K562 treated with DMSO at 1 percent for 24 hours (cell line): Measurements from ENCODE around the gene HOXD9. TPM values are rescaled to one million over a fixed set of nuclear protein-coding genes. Genes with fewer than 3 reads are reported as not detected.

Source experiments
- total RNA-seq: library from RNA; unstranded; fragments of 300-600 nt; gene quantifications from 2 replicates; pipeline ENCODE4 v1.2.3, GENCODE V29; 2022; ENCODE audit warnings: low read depth; ENCODE audit not compliant: insufficient read depth

HOXD9 gene
- not detected in 2 replicates for total RNA-seq

DNA sequence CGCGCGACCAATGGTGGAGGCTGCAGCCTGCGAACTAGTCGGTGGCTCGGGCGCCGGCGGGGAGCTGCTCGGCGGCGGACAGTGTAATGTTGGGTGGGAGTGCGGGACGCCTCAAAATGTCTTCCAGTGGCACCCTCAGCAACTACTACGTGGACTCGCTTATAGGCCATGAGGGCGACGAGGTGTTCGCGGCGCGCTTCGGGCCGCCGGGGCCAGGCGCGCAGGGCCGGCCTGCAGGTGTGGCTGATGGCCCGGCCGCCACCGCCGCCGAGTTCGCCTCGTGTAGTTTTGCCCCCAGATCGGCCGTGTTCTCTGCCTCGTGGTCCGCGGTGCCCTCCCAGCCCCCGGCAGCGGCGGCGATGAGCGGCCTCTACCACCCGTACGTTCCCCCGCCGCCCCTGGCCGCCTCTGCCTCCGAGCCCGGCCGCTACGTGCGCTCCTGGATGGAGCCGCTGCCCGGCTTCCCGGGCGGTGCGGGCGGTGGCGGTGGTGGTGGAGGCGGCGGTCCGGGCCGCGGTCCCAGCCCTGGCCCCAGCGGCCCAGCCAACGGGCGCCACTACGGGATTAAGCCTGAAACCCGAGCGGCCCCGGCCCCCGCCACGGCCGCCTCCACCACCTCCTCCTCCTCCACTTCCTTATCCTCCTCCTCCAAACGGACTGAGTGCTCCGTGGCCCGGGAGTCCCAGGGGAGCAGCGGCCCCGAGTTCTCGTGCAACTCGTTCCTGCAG lies at the start of gene HOXD9:
Gene HOXD9 (plus strand): TSS at position 37 of the 728 bp plus-strand sequence. CDS start 50 bp downstream, at position 87.

DNA sequence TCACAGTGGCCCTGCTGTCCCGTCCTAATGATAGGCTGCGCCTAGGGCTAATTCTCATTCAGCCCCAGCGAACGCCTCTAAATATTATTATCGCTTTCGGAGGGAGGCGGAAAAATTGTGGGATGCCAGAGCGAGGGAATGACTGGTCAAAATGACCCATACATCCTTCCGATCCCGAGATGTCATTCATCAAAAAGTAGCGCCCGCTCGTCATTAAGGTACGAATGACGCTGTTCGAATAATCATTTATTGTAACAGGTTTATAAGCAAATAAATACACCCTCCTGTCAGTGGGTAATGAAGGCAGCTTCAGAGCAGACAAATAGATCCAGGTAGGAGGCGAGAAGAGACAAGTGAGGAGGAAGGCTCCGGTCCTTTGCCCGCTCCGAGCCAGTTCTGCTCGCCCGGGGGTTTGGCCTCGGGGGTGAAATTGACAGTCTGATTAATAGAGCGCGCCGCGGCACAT lies 38.7 kb upstream of the HOXD9 start, which contains the start of gene EVX2:
Gene EVX2 (minus strand): TSS at position 167 of the 466 bp plus-strand sequence. CDS start 186 bp downstream, outside the sequence.

DNA sequence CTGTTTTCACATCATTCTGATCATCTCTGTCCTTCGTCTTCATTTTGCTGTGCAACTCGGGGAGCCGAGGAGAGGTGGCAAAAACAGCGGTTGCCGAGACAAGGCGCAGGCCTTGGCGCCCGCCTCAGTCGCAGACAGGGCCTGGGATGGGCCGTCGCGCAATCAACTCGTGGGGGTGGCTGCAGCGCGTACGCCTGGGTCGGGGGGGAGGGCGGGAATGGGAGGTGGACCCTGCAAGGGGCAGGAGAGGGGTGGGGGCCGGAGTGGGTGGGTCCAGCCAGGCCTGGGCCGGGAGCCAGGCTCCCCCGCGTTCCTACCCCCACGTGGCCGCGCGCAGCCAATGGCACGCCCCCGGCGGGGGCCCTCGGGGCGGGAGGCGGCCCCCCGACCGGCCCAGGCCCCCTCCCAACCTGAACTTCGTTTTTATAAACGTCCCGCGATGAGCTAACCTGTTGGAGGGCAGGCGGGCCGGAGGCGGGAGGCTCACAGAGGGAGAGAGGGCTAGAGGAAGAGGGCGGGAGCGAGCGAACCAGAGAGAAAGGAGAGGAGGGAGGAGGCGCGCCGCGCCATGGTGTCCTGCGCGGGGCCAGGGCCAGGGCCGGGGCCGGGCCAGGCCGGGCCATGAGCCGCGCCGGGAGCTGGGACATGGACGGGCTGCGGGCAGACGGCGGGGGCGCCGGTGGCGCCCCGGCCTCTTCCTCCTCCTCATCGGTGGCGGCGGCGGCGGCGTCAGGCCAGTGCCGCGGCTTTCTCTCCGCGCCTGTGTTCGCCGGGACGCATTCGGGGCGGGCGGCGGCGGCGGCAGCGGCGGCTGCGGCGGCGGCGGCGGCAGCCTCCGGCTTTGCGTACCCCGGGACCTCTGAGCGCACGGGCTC lies 30.0 kb upstream of the HOXD9 start, which contains the start of gene HOXD13:
Gene HOXD13 (plus strand): TSS at position 452 of the 875 bp plus-strand sequence. CDS start 170 bp downstream, at position 622.

DNA sequence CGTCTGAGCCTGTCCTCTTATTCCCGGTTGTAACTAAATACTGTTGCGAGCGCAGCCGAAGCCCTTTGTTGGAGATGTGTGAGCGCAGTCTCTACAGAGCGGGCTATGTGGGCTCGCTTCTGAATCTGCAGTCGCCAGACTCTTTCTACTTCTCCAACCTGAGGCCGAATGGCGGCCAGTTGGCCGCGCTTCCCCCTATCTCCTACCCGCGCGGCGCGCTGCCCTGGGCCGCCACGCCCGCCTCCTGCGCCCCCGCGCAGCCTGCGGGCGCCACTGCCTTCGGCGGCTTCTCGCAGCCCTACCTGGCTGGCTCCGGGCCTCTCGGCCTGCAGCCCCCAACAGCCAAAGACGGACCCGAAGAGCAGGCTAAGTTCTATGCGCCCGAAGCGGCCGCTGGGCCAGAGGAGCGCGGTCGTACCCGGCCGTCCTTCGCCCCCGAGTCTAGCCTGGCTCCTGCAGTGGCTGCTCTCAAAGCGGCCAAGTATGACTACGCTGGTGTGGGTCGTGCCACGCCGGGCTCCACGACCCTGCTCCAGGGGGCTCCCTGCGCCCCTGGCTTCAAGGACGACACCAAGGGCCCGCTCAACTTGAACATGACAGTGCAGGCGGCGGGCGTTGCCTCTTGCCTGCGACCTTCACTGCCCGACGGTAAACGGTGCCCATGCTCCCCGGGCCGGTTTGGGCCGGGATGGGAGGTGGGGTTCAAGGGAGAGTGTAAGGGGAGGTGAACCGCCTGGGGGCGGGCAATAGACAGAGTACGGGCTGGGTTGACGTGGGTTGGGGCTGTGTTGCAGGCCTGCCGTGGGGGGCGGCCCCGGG lies 22.6 kb upstream of the HOXD9 start, which contains the start of gene HOXD12:
Gene HOXD12 (plus strand): TSS at position 68 of the 819 bp plus-strand sequence. CDS start 7 bp downstream, at position 75.

DNA sequence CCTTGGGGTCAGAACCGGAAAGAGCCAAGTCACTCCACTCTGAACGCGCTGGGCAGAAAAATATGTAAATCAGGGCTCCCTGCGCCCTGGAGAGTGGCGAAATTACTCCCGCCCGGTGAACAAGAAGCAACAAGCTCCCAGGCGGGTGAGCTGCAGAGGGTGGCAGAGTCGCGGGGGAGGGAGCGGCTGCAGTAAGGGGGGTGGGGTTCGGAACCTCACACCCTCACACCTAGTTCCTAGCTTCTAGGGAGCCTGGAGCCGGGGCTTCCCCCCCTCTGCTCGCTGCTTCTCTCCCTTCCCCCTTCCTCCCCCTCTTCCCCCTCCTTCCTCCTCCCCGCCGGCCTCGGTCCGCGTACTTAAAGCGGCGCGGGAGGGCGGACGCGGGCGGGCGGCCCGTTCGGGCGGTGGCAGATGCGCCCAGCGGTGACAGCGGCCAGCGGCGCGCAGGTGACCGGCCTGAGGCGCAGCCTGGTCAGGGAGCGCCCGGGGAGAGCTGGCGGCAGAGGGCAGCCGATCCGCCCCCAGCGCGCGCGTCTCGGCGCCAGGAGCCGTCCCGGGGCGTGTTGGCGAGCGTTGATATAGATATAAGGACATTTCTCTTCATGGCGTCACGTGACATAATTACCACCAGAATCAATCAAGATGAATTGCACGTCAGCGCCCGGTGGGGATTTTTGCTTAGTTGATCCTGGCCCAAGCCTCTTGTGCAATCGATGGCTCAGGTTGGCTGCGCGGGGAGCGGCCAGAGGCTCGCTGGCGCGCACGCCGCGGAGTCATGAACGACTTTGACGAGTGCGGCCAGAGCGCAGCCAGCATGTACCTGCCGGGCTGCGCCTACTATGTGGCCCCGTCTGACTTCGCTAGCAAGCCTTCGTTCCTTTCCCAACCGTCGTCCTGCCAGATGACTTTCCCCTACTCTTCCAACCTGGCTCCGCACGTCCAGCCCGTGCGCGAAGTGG lies 15.7 kb upstream of the HOXD9 start, which contains the start of gene HOXD11:
Gene HOXD11 (plus strand): TSS at position 700 of the 959 bp plus-strand sequence. CDS start 76 bp downstream, at position 776.

DNA sequence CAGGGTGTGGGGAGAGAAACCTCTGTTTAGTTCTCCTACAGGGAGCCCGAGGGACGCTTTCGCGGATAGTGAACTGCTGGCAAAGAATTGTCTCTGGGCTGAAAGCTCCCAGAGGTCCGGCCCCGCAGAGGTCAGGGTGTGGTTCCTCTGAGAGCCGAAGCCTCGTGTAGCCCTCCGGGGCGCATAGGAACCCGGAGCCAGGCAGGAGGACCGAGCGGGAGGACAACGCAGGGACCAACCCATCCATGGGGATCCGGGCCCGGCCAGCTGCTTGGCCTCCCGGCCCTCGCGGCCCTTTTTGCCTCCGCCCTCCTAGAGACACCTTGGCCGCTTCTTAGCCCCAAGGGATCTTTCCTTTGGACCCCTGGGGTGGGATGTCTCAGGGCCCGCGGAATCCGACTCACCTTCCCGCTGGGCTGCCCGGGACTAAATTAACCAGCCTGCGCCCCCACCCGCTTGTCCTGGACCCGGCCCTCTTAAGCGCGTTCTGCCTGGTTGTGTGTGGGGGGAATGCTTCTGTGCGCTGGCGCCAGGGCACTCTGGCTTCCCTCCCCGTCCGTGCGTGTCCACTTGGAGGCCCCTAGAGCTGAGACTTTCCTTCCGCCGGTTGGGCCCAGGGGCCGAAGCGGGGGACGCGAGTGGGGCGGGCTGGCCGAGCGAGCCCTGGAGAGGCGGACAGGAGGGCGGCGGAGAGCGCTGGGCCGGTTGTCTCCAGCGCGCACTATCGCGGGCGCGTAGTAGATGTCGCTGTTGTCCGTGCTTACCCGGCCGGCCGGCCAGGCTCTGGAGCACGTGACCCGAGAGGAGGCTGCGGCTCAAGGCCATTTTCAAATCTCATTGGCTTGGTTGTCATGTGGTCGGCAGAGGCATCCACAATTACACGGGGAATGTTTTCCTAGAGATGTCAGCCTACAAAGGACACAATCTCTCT lies 6.4 kb upstream of the HOXD9 start, which contains the start of gene HOXD10:
Gene HOXD10 (plus strand): TSS at position 896 of the 931 bp plus-strand sequence. CDS start 56 bp downstream, outside the sequence.

DNA sequence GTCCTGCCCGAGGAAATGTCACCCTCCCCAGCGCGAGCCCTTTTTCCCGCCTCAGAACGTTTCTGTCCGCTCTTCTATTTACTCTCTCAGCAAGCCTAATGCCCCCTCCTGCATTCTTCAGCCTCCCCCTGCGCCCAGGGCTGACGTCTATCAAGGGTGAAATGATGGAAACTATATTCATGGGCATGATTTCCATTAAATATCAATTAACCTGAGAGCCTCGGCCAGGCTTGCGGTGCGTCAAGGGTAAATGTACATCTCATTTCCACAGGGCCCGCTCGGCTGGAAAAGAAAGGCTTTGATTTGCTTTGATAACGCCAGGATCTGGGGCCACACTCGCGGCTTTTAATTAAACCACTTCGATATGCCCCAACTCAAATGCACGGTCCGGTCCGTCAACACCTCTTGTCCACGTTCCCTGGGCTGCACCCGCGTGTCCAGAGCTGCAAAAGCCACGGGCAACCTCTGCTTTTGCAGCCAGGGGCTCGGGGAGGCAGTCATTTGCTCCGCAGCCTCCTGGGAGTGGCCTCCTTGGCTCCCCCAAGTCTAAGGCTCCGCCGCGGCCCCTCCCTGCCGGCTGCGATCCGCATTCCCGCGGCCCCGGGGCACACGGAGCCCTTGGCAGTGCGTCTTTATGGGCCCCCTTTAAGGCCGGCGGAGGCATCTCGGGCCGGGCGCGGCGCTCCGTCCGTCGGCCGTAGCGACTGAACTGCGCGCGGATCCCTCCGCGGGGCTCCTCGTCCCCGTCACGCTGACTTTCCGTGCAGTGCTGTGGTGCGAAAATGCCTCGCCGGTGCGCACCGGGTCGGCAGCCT lies 6.7 kb downstream of the HOXD9 start, which contains the start of gene HOXD8:
Gene HOXD8 (plus strand): TSS at position 724 of the 815 bp plus-strand sequence. CDS start 662 bp downstream, outside the sequence.

DNA sequence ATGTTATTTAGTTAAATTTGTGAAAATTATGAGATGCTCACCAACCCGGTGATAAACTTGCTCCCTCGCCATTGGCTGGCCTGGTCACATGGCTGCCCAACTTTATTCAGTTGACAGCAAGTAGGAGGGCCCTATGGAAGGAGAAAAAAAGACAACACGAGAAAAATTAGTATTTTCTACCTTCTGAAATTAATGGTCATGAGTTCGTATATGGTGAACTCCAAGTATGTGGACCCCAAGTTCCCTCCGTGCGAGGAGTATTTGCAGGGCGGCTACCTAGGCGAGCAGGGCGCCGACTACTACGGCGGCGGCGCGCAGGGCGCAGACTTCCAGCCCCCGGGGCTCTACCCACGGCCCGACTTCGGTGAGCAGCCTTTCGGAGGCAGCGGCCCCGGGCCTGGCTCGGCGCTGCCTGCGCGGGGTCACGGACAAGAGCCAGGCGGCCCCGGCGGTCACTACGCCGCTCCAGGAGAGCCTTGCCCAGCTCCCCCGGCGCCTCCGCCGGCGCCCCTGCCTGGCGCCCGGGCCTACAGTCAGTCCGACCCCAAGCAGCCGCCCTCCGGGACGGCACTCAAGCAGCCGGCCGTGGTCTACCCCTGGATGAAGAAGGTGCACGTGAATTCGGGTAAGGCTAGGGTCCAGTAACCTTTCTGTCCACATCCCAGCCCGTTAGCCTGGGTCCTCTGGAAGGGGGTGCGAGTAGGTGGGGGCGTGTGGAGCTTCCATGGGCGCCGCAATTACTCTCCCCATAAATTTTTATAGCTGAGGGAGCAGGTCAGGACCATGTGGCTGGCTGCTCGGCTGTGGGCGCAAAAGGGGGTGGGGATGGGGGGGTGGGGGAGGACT lies 29.1 kb downstream of the HOXD9 start, which contains the start of gene HOXD4:
Gene HOXD4 (plus strand): TSS at position 109 of the 846 bp plus-strand sequence. CDS start 84 bp downstream, at position 193.

DNA sequence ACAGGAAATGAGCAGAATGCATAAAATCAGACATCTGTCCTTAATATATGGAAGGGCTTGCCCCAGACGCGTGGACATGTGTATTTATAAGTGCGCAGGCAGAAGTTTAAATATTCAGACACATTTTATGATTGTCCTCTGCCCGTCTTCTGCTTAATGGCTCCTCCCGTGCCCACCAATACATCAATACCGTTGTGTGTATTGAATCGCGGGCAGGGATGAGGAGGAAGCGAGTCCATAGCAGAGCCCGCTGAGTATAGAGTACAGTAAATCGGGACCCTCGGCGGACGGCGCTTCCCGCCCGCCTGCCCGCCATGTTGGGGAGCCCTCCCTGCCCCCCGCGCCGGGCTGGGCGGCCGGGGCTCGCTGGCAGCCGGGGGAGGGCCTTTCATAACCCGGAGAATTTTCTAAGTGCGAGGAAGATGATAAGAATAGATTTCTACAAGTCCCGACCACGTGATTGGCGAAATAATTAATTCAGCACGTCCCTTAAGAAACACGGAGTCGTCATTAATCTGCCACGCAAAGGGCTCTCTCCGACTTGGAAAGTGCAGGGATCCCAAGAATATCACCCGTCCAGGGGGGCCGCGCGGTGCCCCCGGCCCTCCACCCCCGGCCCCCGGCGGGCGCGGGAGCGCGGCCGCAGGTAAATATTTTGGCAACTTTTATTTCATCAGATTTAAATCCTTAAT lies 34.4 kb downstream of the HOXD9 start, which contains the start of gene HOXD3:
Gene HOXD3 (plus strand): TSS at position 501 of the 692 bp plus-strand sequence. CDS start 11,808 bp downstream, outside the sequence.

Other genes with a start within 250 kb of the HOXD9 start
- gene LNPK, start 120.5 kb upstream of the HOXD9 start, total RNA-seq: 9.4 and 55.0 TPM in 2 replicates
- gene EVX2, start 38.8 kb upstream of the HOXD9 start, total RNA-seq: not detected in 2 replicates
- gene HOXD13, start 30.0 kb upstream of the HOXD9 start, total RNA-seq: not detected in 2 replicates
- not detected in 2 replicates for gene HOXD12, start 22.9 kb upstream of the HOXD9 start, total RNA-seq
- gene HOXD11, start 15.4 kb upstream of the HOXD9 start, total RNA-seq: not detected in 2 replicates
- gene HOXD10, start 5.9 kb upstream of the HOXD9 start, total RNA-seq: not detected in 2 replicates
- 0.34 and 0.78 TPM in 2 replicates for gene HOXD8, start 7.0 kb downstream of the HOXD9 start, total RNA-seq
- not detected in 2 replicates for gene HOXD4, start 28.8 kb downstream of the HOXD9 start, total RNA-seq
- gene HOXD3, start 34.6 kb downstream of the HOXD9 start, total RNA-seq: not detected in 2 replicates
- not detected in 2 replicates for gene HOXD1, start 65.9 kb downstream of the HOXD9 start, total RNA-seq
- gene MTX2, start 146.7 kb downstream of the HOXD9 start, total RNA-seq: 49.3 and 49.6 TPM in 2 replicates